HG03139 (cell line): ENCODE results near the gene DZIP1.

Experiments used
- ATAC-seq: cut with Tn5 transposase; IDR thresholded peaks from one replicate; pipeline ENCODE4 v1.9.1; 2021; ENCODE audit not compliant: unreplicated experiment

Gene DZIP1

GRCh38 chr13:95643936-95644598 is 439 bp downstream of the DZIP1 start:
- peak; percentile 26 for ATAC-seq

- ATAC-seq, result no peak
Observed at GRCh38 chr13:95643571-95643935, 953 bp downstream of the DZIP1 start.

- ATAC-seq, result no peak
Observed at GRCh38 chr13:95642999-95643398, 1.5 kb downstream of the DZIP1 start.

- no peak for ATAC-seq
Observed at GRCh38 chr13:95642028-95642621, 2.4 kb downstream of the DZIP1 start.

DNA sequence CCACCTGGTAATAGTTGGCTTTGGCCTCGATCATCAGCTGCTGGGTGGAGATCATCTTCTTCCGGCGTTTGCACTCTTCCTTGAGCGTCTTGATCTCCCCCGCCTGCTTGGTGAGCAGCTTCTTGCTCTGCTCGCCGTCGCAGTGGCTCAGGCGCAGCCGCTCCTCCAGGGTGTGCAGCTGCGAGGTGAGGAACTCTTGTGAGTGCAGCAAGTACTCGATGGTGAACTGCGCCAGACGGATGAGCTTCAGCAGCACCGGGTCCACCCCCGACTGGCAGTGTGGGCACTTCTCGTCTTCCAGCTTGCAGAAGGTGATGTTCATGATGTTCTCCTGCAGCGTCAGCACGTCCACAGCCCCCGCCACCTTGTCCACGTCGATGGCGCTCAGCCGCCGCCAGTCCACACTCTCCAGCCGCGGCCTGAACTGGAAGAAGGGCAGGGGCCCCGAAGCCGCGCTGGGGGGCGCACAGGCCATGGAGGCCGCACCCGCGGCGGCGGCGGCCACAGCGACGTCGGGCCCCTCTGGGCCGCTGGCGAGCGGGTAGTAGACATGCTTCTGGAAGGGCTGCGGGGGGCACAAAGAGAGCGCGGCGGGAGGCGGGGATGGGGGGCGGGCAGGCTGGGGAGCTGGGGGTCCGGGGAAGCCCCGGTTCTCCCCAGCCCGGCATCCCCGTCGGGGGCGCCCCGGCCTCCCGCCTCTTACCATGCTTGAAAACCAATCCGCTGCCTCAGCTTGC is 3.0 kb downstream of the DZIP1 start:
- ATAC-seq, result no peak

DNA sequence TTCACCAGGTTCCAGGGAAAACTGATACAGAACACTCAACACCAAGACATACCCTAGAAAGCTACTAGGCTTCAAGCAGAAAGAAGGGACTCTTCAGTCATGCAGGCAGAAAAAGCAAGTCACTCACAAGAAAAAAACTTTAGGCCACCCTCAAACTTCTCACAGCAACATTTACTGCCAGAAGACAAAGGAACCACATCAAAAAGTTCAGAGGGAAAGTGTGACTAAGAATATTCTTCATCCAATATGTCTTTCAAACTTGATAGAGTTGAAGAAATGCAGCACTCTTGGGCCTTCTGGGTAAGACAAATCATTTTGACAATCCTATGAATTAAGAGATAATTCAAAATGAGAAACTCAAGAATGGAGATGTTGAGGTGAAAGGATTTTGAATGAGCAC is 7.7 kb downstream of the DZIP1 start:
- ATAC-seq, result no peak

- no peak for ATAC-seq
Observed at GRCh38 chr13:95630593-95630992, 13.9 kb downstream of the DZIP1 start.

DNA sequence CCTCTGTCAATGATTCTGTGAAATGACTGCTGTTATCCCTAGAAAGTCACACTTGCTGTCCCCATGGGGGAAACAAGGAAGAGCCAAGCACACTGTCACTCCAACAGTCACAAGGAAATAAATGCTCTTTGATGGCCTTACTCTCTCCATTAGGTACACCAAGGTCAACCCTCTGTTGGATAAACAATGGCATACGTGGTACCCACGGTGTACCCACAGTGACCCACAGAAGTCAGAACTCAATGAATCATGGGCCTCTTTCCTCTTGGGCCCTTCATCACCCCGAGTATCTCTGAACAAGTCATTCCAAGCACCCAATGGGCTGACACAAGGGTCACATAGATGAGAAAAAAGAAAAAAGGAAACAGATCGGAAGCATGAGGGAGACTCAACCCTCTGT is 15.4 kb downstream of the DZIP1 start:
- ATAC-seq, result no peak

DNA sequence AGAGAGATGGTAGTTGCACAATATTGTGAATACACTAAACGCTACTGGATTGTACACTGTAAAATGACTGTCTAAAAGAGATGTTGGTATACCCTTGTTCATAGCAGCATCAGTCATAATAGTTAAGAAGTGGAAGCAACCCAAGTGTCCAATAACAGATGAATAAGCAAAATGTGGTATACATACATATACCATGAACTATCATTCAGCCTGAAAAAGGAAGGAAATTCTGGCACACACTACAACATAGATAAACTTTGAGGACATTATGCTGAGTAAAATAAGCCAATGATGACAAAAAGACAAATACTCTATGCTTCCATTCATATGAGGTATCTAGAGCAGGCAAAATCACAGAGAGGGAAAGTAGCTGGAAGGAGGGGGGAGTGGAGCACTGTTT is 16.0 kb downstream of the DZIP1 start:
- no peak for ATAC-seq

DNA sequence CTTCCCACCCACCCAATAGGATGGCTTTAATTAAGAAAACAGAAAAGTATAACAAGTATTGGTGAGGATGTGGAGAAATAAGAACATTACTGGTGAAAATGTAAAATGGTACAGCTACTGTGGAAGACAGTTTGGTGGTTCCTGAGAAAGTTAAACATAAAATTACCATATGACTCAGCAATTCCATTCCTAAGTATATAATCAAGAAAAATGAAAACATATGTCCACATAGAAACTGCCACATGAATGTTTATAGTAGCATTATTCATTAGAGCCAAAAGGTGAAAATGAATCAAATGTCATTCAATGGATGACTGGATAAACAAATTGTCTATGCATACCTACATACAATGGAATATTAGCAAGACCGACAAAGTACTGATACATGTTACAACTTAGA is 16.9 kb downstream of the DZIP1 start:
- no peak for ATAC-seq

- no peak for ATAC-seq
Observed at GRCh38 chr13:95626768-95627167, 17.7 kb downstream of the DZIP1 start.

GRCh38 chr13:95624020-95624419 is 20.5 kb downstream of the DZIP1 start:
- ATAC-seq, result no peak

GRCh38 chr13:95623141-95623540 is 21.4 kb downstream of the DZIP1 start:
- ATAC-seq, result no peak

GRCh38 chr13:95620825-95621498 is 23.5 kb downstream of the DZIP1 start:
- ATAC-seq, result no peak

DNA sequence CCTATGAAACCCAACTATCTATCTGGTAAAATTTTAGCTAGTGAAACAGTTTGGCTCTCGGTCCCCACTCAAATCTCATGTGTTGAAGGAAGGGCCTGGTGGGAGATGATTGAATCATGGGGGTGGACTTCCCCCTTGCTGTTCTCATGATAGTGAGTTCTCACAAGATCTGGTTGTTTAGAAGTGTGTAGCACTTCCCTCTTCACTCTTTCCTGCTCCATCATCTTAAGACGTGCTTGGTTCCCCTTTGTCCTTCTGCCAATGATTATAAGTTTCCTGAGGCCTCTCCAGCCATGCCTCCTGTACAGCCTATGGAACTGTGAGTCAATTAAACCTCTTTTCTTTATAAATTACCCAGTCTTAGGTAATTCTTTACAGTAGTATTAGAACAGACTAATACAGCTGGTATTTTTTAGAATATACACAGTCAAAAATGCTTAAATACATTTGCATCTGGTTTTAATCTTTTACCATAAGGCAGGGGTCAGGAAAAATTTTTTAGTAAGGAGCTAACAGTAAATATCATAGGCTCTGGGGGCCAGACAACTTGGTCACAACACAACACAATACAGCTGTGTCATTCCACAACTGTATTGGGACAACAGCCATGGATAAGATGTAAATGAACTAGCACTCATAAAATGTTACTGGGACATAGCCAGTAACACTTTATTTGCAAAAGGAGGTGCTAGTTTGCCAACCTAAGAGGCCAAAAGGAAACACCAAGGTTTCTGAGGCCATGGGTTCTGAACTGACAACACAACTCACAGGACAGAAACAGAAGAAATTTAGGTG is 24.3 kb downstream of the DZIP1 start:
- no peak for ATAC-seq

- no peak for ATAC-seq
Observed at GRCh38 chr13:95615539-95615938, 29.0 kb downstream of the DZIP1 start.

- ATAC-seq, result no peak
Observed at GRCh38 chr13:95614641-95615245, 29.8 kb downstream of the DZIP1 start.

GRCh38 chr13:95608640-95609323 is 35.7 kb downstream of the DZIP1 start:
- ATAC-seq, result no peak

DNA sequence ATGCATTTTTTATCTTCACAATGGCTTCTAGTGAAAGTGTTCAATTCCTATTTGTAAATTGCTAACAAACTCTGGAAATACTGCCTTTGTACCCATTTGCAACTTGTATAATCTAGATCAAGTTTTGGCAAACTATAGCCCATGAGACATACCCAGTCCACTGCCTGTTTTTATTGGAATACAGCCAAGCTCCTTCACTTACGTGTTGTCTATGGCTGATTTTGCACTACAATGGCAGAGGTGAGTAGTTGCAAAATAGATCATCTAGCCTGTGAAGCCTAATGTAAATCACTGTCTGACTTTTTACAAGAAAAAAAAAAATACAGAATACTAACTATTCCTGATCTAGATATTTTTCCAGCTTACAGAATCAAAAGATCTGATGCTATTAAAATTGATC is 37.1 kb downstream of the DZIP1 start:
- ATAC-seq, result no peak
